Large intestine (tissue), 3 donors: ENCODE measurements around the gene TFRC. TPM values are rescaled to one million over a fixed set of nuclear protein-coding genes. Genes with fewer than 3 reads are reported as not detected.
"Not testable (repeated sequence)": the region's sequence is repeated elsewhere in the genome, so short reads cannot be mapped to it uniquely, and the experiment has no call there.

Source experiments
- DNase-seq, 2 donors: peaks; one replicate each; pipeline versions ENCODE4 v3.0.0 to v3.0.0-alpha.2; 2013
- H3K27ac ChIP-seq: one replicate; pipeline ENCODE4 v1.5.1; 2013; ENCODE audit warnings: low read length
- H3K27me3 ChIP-seq: 2 replicates; pipeline ENCODE4 v1.6.1; 2013; ENCODE audit warnings: low read length; ENCODE audit not compliant: control insufficient read depth, insufficient read depth
- H3K36me3 ChIP-seq: 2 replicates; pipeline ENCODE4 v1.6.1; 2013; ENCODE audit warnings: low read length; ENCODE audit not compliant: control insufficient read depth, insufficient read depth
- H3K4me1 ChIP-seq: one replicate; pipeline ENCODE4 v1.6.1; 2013; ENCODE audit warnings: low read length; ENCODE audit not compliant: control insufficient read depth, insufficient read depth
- H3K4me3 ChIP-seq: one replicate; pipeline ENCODE4 v1.5.1; 2013; ENCODE audit warnings: low read length
- H3K9me3 ChIP-seq: one replicate; pipeline ENCODE4 v1.6.1; 2013; ENCODE audit warnings: mild to moderate bottlenecking, low read depth, low read length, moderate library complexity; ENCODE audit not compliant: control insufficient read depth
- WGBS: methylation state at CpG from one replicate; pipeline ENCODE4 v1.1.5; 2013; ENCODE audit warnings: low lambda C conversion rate; ENCODE audit not compliant: insufficient coverage; 5-methylcytosine and 5-hydroxymethylcytosine counted together
- polyA plus RNA-seq: library from polyadenylated mRNA; unstranded; fragments of 120-200 nt; gene quantifications from one replicate; pipeline ENCODE4 v1.2.1, GENCODE V29; 2013

Gene TFRC
- polyA plus RNA-seq, 1 donor = 73.7 TPM

DNA sequence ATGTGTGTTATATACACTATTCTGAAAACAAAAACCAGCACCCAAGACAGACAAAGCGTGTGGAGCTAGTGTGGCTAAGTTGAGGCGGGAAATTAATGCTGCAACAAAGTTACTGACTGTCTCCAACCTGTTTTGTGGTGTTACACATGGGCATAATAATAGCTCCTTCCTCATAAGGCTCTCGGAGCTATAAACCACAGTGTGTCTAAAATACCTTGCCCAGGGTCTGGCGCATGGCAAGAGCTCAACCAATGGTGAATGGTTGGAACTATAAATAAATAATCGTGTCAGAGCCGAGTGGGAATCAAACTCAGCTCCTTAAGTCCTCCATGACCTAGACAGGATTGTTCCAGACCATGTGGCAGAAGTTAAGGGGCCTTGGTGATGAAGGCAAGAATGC, 35.9 kb upstream of the TFRC start:
- Histone ChIP-seq H3K4me1 (peaks cover 22% of the 10 kb centered on the region), H3K9me3 (no peaks in the 10 kb centered on the region), H3K36me3 (no peaks in the 10 kb centered on the region), H3K27me3 (no peaks in the 10 kb centered on the region), H3K4me3 (no peak overlapping the region), H3K27ac (no peak overlapping the region)
- DNase-seq = no peak
- 71% methylated on average over 1 of the region's 6 CpGs for WGBS

DNA sequence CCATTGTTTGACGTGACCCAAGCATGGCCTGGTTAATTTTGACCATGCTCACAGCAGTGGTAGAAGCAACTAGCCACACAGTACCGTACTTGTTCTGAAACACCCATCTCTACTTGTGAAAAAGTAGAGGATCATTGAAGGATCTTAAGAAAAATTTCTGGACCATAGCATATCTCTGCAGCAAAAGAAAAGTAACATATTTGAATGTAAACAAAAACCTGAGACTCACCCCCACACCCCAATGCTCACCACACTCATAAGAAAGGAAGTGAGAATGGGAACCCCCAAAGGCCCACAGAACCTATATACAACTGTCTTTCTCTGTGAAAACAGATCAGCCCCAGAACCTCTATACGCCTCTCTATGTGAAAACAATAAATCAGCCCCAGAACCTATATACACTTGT, 33.8 kb upstream of the TFRC start:
- Histone ChIP-seq H3K4me1 (peaks cover 5% of the 10 kb centered on the region), H3K36me3 (no peaks in the 10 kb centered on the region), H3K27me3 (no peaks in the 10 kb centered on the region), H3K9me3 (no peaks in the 10 kb centered on the region), H3K27ac (no peak overlapping the region), H3K4me3 (no peak overlapping the region)
- no CpG with 5 or more reads among the region's 3 CpGs for WGBS
- no peak for DNase-seq

DNA sequence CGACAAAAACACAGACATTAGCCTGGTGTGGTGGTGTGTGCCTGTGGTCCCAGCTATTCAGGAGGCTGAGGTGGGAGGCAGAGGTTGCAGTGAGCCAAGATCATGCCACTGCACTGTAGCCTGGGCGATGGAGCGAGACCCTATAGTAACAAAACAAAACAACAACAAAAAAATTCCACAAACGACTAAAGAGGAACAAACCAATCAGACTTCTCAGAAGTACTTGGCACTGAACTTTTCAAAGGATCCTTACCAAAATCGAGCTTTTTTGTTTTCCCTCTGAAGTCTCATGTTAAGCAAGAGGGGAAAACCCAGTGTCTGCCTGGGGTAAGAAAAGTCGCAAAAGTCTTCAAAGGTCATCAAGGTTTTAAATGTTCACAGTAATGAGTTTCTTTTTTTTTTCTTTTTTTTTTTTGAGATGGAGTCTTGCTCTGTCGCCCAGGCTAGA, 30.1 kb upstream of the TFRC start:
- no peaks in the 10 kb centered on the region for H3K27me3 ChIP-seq
- no peaks in the 10 kb centered on the region for H3K36me3 ChIP-seq
- DNase-seq = no peak
- H3K9me3 ChIP-seq = no peaks in the 10 kb centered on the region
- H3K4me1 ChIP-seq = peaks cover 14% of the 10 kb centered on the region
- no peak overlapping the region for H3K27ac ChIP-seq
- WGBS = 92% methylated on average over 2 of the region's 7 CpGs
- H3K4me3 ChIP-seq = no peak overlapping the region

DNA sequence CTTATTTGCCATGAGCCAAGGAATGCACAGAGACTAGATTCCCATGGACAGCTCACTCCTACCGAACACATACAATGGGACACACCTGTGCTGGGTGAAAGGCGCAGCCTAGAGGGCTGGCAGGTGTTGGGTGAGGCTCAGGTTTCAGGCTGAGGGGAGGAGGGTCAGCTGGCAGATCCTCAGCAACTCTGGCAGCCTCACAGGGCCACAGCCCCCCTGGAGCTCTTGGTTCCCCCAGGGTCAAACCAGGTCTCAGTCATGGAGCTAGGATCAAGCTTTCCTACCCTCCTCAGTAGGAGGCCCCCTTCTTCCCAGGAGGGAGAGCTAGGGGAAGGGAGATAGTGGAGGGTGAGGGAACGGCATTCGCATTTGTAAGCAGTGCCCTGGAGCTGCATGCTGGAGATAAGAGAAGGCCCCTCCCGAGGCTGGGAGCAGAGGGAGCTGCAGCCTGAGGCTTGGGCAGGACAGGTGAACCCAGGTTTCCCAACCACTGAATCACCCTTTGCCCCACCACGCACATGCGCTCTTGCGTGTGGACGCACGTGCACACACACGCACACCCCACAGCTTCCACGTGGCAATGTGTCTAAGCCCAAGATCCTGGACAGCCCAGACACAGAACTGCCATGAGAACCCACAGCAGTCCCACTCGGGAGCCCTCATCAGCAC, 26.3 kb upstream of the TFRC start:
- Histone ChIP-seq H3K27me3 (no peaks in the 10 kb centered on the region), H3K27ac (peak overlapping the region; percentile 48), H3K36me3 (no peaks in the 10 kb centered on the region), H3K9me3 (no peaks in the 10 kb centered on the region), H3K4me3 (no peak overlapping the region), H3K4me1 (peaks cover 14% of the 10 kb centered on the region)
- no CpG with 5 or more reads among the region's 13 CpGs for WGBS
- peak; percentile 87 for DNase-seq

DNA sequence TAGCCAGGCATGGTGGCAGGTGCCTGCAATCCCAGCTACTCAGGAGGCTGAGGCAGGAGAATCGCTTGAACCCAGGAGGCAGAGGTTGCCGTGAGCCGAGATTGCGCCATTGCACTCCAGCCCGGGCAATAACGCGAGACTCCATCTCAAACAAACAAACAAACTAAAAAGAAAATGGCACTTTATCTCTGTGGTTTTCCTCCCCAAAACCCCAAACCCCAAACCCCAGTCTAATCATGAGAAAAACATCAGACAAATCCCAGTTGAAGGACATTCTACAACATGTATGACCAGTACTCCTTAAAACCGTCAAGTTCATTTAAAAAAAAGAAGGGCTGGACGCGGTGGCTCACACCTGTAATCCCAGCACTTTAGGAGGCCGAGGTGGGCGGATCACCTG, 22.8 kb upstream of the TFRC start:
- H3K4me1 ChIP-seq = peaks cover 14% of the 10 kb centered on the region
- WGBS = no CpG with 5 or more reads among the region's 12 CpGs
- H3K36me3 ChIP-seq, H3K9me3 ChIP-seq, H3K27ac ChIP-seq, H3K4me3 ChIP-seq, DNase-seq, H3K27me3 ChIP-seq: not testable (repeated sequence)

DNA sequence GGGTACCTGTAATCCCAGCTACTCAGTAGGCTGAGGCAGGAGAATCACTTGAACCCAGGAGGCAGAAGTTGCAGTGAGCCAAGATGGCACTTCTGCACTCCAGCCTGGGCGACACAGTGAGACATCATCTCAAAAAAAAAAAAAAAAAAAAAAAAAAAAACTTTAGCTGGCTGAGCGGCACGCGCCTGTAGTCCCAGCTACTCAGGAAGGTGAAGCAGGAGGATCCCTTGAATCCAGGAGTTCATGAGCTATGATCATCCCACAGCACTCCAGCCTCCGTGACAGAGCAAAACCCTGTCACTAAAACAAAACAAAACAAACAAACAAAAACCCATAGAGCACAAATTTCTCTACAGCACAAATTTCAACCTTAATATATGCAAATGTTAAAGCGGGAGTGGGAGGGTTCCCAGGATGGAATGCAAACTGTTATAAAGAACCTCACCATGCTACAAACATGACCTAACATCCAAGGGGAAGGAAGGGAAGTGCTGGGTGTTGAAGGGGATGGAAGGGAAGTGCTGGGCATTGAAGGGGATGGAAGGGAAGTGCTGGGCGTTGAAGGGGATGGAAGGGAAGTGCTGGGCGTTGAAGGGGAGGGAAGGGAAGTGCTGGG, 16.6 kb upstream of the TFRC start:
- not testable (repeated sequence) for DNase-seq, H3K27me3 ChIP-seq, H3K4me1 ChIP-seq, H3K27ac ChIP-seq, H3K36me3 ChIP-seq, H3K4me3 ChIP-seq
- WGBS = 100% methylated on average over 1 of the region's 8 CpGs
- H3K9me3 ChIP-seq = peaks cover 16% of the 10 kb centered on the region

DNA sequence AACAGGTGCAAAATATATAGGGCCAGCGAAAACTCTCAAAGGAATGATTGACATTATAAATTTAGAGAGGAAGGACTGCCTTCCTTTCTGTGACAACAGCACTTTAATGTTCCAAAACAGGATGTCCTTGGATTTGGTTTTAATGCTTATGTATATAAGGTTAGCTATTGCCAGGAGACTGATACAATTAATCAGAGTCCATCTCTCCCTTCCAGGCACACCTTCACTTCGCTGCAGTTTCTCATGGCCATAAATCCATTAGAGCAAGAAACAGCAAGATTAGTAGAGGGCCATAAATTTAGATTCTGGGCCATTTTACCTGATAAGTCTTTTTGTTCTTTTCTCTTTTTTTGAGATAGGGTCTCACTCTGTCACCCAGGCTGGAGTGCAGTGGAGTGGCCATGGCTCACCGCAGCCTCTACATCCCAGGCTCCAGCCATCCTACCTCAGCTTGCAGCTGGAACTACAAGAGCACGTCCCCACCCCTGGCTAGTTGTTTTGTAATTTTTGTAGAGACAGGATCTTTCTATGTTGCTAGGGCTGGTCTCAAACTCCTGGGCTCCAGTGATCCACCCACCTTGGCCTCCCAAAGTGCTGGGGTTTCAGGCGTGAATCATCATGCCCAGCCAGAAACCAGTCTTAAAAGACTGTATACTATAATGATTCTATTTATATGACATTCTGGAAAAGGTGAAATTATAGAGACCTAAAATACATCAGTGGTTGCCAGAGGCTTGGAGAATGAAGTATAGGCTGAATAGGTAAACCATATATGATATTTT, 15.7 kb upstream of the TFRC start:
- H3K27me3 ChIP-seq = no peaks in the 10 kb centered on the region
- H3K27ac ChIP-seq = peak overlapping the region; percentile 26
- no peak overlapping the region for H3K4me3 ChIP-seq
- no CpG with 5 or more reads among the region's 5 CpGs for WGBS
- H3K4me1 ChIP-seq = peaks cover 3% of the 10 kb centered on the region
- H3K36me3 ChIP-seq = no peaks in the 10 kb centered on the region
- H3K9me3 ChIP-seq = peaks cover 11% of the 10 kb centered on the region
- peak in 1 of 2 donors; percentile 83 for DNase-seq

DNA sequence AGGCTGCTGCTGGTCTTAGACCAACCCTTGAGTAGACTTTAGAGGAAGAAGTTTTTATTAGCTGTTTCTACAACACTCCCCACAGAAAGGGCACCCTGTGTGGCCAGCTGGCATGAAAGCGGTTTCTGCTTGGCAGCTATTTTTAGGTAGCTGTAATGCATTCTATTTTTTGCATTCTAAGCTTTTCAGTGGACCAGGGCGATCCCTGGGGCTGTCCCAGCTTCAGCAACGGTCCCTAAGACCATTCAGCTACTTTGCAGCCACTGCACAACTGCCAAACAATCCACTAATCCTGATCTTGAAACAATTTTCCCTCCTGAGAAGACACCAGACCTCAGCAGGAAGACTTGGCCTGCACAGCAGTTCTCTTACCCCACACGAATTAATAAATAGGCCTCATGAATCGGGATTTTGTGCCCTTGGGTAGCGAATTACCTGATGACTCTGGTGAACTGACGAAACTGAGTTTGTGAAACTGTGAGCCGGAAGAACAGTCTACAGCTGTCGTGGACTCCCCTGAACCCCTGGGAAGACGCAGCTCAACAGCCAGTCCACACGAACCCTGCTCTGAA, 14.6 kb upstream of the TFRC start:
- H3K9me3 ChIP-seq = peaks cover 9% of the 10 kb centered on the region
- DNase-seq = no peak

DNA sequence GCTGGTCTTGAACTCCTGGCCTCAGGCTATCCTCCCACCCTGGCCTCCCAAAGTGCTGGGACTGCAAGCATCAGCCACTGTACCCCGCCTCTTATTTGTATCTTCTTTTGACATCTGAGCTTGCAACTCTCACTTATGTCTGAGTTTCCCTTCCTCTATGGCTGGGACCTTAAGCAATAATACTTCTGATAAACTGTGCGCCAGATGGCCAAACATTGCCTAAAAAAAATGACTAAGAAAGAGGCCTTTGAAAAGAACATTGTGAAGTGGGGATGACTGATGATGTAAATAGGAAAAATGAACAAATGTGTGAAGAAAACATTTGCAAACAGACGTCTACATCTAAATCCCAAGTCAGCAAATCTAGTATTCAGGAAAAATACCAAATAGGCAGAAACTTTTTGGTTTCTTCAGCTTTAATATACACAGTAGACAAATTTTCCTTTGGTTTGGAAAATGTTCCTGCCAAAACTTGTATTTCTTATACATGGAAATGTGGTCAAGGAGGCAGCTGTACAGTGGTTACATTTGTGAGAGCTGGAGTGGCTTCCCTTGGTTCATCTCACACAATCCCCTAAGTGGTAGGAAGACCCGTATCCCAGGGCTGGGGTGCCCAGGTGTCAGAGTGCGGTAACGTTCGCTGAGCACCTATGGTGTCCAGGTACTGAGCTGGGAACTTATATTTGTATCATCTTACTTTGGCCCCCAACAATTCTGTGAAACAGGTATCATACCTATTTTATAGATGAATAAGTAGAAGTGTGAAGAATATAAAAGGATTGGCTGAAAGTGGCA, 11.6 kb upstream of the TFRC start:
- Histone ChIP-seq H3K4me3 (no peak overlapping the region), H3K27ac (no peak overlapping the region), H3K27me3 (no peaks in the 10 kb centered on the region), H3K4me1 (peaks cover 3% of the 10 kb centered on the region), H3K36me3 (no peaks in the 10 kb centered on the region), H3K9me3 (no peaks in the 10 kb centered on the region)
- WGBS = 80% methylated on average over 1 of the region's 7 CpGs
- DNase-seq = no peak

More for the DNA sequence above, 14.6 kb upstream of the TFRC start:
- WGBS = no CpG with 5 or more reads among the region's 11 CpGs
- Histone ChIP-seq H3K27ac (no peak overlapping the region), H3K4me1 (peaks cover 3% of the 10 kb centered on the region), H3K4me3 (no peak overlapping the region), H3K27me3 (no peaks in the 10 kb centered on the region), H3K36me3 (no peaks in the 10 kb centered on the region)

DNA sequence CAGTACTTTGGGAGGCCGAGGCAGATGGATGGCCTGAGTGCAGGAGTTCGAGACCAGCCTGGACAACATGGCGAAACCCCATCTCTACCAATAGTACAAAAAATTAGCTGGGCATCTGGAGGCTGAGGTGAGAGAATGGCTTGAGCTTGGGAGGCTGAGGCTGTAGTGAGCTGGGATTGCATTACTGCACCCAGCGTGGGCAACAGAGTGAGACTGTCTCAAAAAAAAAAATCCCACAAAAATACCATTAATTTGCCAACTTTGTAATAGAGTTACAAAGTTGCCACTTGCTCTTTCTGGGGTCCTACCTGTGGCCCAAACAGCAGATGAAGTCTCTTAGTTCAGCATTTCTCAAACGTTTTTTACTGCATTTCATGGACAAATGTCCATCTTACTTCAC, 6.0 kb upstream of the TFRC start:
- DNase-seq = no peak
- WGBS = no CpG with 5 or more reads among the region's 5 CpGs
- H3K9me3 ChIP-seq = no peaks in the 10 kb centered on the region
- no peaks in the 10 kb centered on the region for H3K27me3 ChIP-seq
- H3K36me3 ChIP-seq = no peaks in the 10 kb centered on the region
- peaks cover under 1% of the 10 kb centered on the region for H3K4me1 ChIP-seq
- no peak overlapping the region for H3K4me3 ChIP-seq
- no peak overlapping the region for H3K27ac ChIP-seq
